Peyer's patch (tissue), 4 donors: ENCODE data around the gene TJP2. TPM values are rescaled to one million over a fixed set of nuclear protein-coding genes. Genes with fewer than 3 reads are reported as not detected.

Experiments used
- DNase-seq, 3 donors: peaks; one replicate each; pipeline ENCODE4 v3.0.0-alpha.2; 2017 to 2019
- H3K27ac ChIP-seq, 4 donors: fragments of 200-600 bp; sonication (generic); one replicate each; pipeline ENCODE4 v1.5.1; 2016 to 2019
- H3K27me3 ChIP-seq, 2 donors: fragments of 200-600 bp; sonication (generic); one replicate each; pipeline ENCODE4 v1.5.1; 2019
- H3K36me3 ChIP-seq, 3 donors: fragments of 200-600 bp; sonication (generic); one replicate each; pipeline ENCODE4 v1.5.1; 2016 to 2019
- H3K4me1 ChIP-seq, 4 donors: fragments of 200-600 bp; sonication (generic); one replicate each; pipeline ENCODE4 v1.5.1; 2016 to 2019
- H3K4me3 ChIP-seq, 4 donors: fragments of 200-600 bp; sonication (generic); 1 replicate in 3 of 4; 2 replicates in 1 of 4; pipeline ENCODE4 v1.5.1; 2016 to 2019; ENCODE audit warnings: mild to moderate bottlenecking in 1 of 4
- H3K9me3 ChIP-seq, 4 donors: fragments of 200-600 bp; sonication (generic); one replicate each; pipeline ENCODE4 v1.5.1; 2016 to 2019; ENCODE audit warnings: mild to moderate bottlenecking in 1 of 4
- CTCF ChIP-seq, 6 experiments: fragments of 450-650 bp in 4 of 6; fragments of 200-600 bp in 2 of 6; sonication (generic) in 1 of 6; IDR thresholded peaks; one replicate each; pipeline ENCODE4 v1.5.1; 2017 to 2019; ENCODE audit warnings: antibody characterized with exemption in 6 of 6, mild to moderate bottlenecking in 3 of 6, moderate library complexity in 1 of 6
- POLR2A ChIP-seq, 2 donors: fragments of 450-650 bp; IDR thresholded peaks; one replicate each; pipeline ENCODE4 v1.5.1; 2017; ENCODE audit warnings: antibody characterized with exemption in 2 of 2, mild to moderate bottlenecking in 2 of 2, moderate library complexity in 2 of 2
- total RNA-seq, 4 donors: library from RNA; depleted of rRNA; stranded (reverse); fragments of >200 nt; gene quantifications; one replicate each; pipeline ENCODE4 v1.1.0, GENCODE V29; 2016

Gene TJP2
- total RNA-seq, 4 donors from 2014 or later, result 102 to 405 (median 263) TPM

- DNase-seq, result no peak
- TF ChIP-seq POLR2A (IDR thresholded peaks at IDR 0.05) (no peak), CTCF (IDR thresholded peaks at IDR 0.05) (no peak)
- H3K27me3 ChIP-seq, result no peaks in the 10 kb centered on the region
- H3K4me3 ChIP-seq, result no peak overlapping the region
- no peaks in the 10 kb centered on the region for H3K4me1 ChIP-seq
- no peaks in the 10 kb centered on the region for H3K9me3 ChIP-seq
- H3K36me3 ChIP-seq, result no peaks in the 10 kb centered on the region
- H3K27ac ChIP-seq, result no peak overlapping the region
Observed at GRCh38 chr9:69272212-69272611, 98.1 kb downstream of the TJP2 start.

GRCh38 chr9:69273161-69273560, 99.1 kb downstream of the TJP2 start:
- Histone ChIP-seq H3K27ac (no peak overlapping the region), H3K4me3 (no peak overlapping the region), H3K27me3 (no peaks in the 10 kb centered on the region), H3K4me1 (no peaks in the 10 kb centered on the region), H3K9me3 (no peaks in the 10 kb centered on the region), H3K36me3 (no peaks in the 10 kb centered on the region)
- DNase-seq, result no peak
- TF ChIP-seq CTCF (IDR thresholded peaks at IDR 0.05) (no peak), POLR2A (IDR thresholded peaks at IDR 0.05) (no peak)

- Histone ChIP-seq H3K36me3 (no peaks in the 10 kb centered on the region), H3K27me3 (no peaks in the 10 kb centered on the region), H3K9me3 (no peaks in the 10 kb centered on the region), H3K4me1 (no peaks in the 10 kb centered on the region), H3K27ac (no peak overlapping the region), H3K4me3 (no peak overlapping the region)
- no peak for DNase-seq
- TF ChIP-seq POLR2A (IDR thresholded peaks at IDR 0.05) (no peak), CTCF (IDR thresholded peaks at IDR 0.05) (no peak)
Observed at GRCh38 chr9:69276775-69277174, 102.7 kb downstream of the TJP2 start.

GRCh38 chr9:69279084-69279731, 105.1 kb downstream of the TJP2 start:
- H3K36me3 ChIP-seq, result no peaks in the 10 kb centered on the region
- no peaks in the 10 kb centered on the region for H3K9me3 ChIP-seq
- no peak overlapping the region for H3K4me3 ChIP-seq
- no peak for DNase-seq
- TF ChIP-seq POLR2A (IDR thresholded peaks at IDR 0.05), result no peak
- no peak for TF ChIP-seq CTCF (IDR thresholded peaks at IDR 0.05)
- H3K4me1 ChIP-seq, result no peaks in the 10 kb centered on the region
- H3K27me3 ChIP-seq, result no peaks in the 10 kb centered on the region
- no peak overlapping the region for H3K27ac ChIP-seq

GRCh38 chr9:69279733-69280132, 105.7 kb downstream of the TJP2 start:
- Histone ChIP-seq H3K9me3 (no peaks in the 10 kb centered on the region), H3K36me3 (no peaks in the 10 kb centered on the region), H3K27ac (no peak overlapping the region), H3K4me1 (no peaks in the 10 kb centered on the region), H3K27me3 (no peaks in the 10 kb centered on the region), H3K4me3 (no peak overlapping the region)
- TF ChIP-seq POLR2A (IDR thresholded peaks at IDR 0.05), result no peak
- DNase-seq, result no peak

GRCh38 chr9:69283003-69283402, 108.9 kb downstream of the TJP2 start:
- no peak overlapping the region for H3K4me3 ChIP-seq
- H3K27ac ChIP-seq, result no peak overlapping the region
- no peaks in the 10 kb centered on the region for H3K27me3 ChIP-seq
- no peak for TF ChIP-seq POLR2A (IDR thresholded peaks at IDR 0.05)
- no peak for TF ChIP-seq CTCF (IDR thresholded peaks at IDR 0.05)
- H3K9me3 ChIP-seq, result no peaks in the 10 kb centered on the region
- H3K4me1 ChIP-seq, result no peaks in the 10 kb centered on the region
- DNase-seq, result no peak
- no peaks in the 10 kb centered on the region for H3K36me3 ChIP-seq
